ENCODE results near the gene SIX3. TPM values are rescaled to one million over a fixed set of nuclear protein-coding genes. Genes with fewer than 3 reads are reported as not detected.

The SIX3 gene
- total RNA-seq, 1 experiment from 2014 or later, result 1.4 TPM

- no peaks in the 10 kb centered on the region for H3K9me2 ChIP-seq (ENCODE audit: insufficient read depth)
- no TSS peak for BruUV-seq (replicated peaks)
- CTCF ChIA-PET, result no interaction called here
- no peak for TF ChIP-seq EZH2 (IDR thresholded peaks at IDR 0.05; ENCODE audit: low read depth)
- TF ChIP-seq CTCF (conservative IDR thresholded peaks at IDR 0.05), result no peak
- peaks cover 3% of the 10 kb centered on the region; the same call in 1 of the 2 replicates for H3F3A ChIP-seq (ENCODE audit: insufficient read depth, low read depth)
- no peaks in the 10 kb centered on the region for H3K79me2 ChIP-seq (ENCODE audit: low read depth)
- H3K27me3 ChIP-seq (ENCODE audit: insufficient read depth, low read depth), result no peaks in the 10 kb centered on the region
- H3K27ac ChIP-seq, result no peak overlapping the region
- 0 out of 2 replicates have a peak, but pooled peaks cover 4% of the 10 kb centered on the region for H3K4me1 ChIP-seq (replicated peaks; ENCODE audit: insufficient read depth)
- no peak for DNase-seq
- H4K20me1 ChIP-seq (ENCODE audit: insufficient read depth), result no peaks in the 10 kb centered on the region
- H3K4me2 ChIP-seq, result no peak overlapping the region
- H3K9me3 ChIP-seq (ENCODE audit: insufficient read depth, low read depth), result 0 out of 2 replicates have a peak, but pooled peaks cover 4% of the 10 kb centered on the region
- no peak overlapping the region for H3K4me3 ChIP-seq
- intact Hi-C loops (cut with micrococcal nuclease; ENCODE audit: unreplicated experiment), result no loop called here
- no peak overlapping the region for H2AFZ ChIP-seq
- H3K36me3 ChIP-seq (ENCODE audit: low read depth), result 0 out of 2 replicates have a peak, but pooled peaks cover 12% of the 10 kb centered on the region
- POLR2A ChIA-PET (ENCODE audit: unreplicated experiment), result no interaction called here
Measured at GRCh38 chr2:44925561-44926136, 15.9 kb upstream of the SIX3 start.

GRCh38 chr2:44926957-44927356 is 14.5 kb upstream of the SIX3 start:
- no peak for TF ChIP-seq CTCF (conservative IDR thresholded peaks at IDR 0.05)
- TF ChIP-seq EZH2 (IDR thresholded peaks at IDR 0.05; ENCODE audit: low read depth), result no peak
- Histone ChIP-seq H4K20me1 (ENCODE audit: insufficient read depth) (no peaks in the 10 kb centered on the region), H3K9me3 (ENCODE audit: insufficient read depth, low read depth) (0 out of 2 replicates have a peak, but pooled peaks cover 4% of the 10 kb centered on the region), H3K79me2 (ENCODE audit: low read depth) (no peaks in the 10 kb centered on the region), H2AFZ (no peak overlapping the region), H3K4me3 (no peak overlapping the region), H3K4me2 (no peak overlapping the region), H3K9me2 (ENCODE audit: insufficient read depth) (no peaks in the 10 kb centered on the region), H3K27ac (no peak overlapping the region), H3F3A (ENCODE audit: insufficient read depth, low read depth) (peaks cover 13% of the 10 kb centered on the region), H3K4me1 (replicated peaks; ENCODE audit: insufficient read depth) (0 out of 2 replicates have a peak, but pooled peaks cover 4% of the 10 kb centered on the region), H3K27me3 (ENCODE audit: insufficient read depth, low read depth) (no peaks in the 10 kb centered on the region), H3K36me3 (ENCODE audit: low read depth) (0 out of 2 replicates have a peak, but pooled peaks cover 12% of the 10 kb centered on the region)
- intact Hi-C loops (cut with micrococcal nuclease; ENCODE audit: unreplicated experiment), result no loop called here
- BruUV-seq (replicated peaks), result no TSS peak
- ChIA-PET POLR2A (ENCODE audit: unreplicated experiment) (interaction anchor here (0.7 kb wide), 1 partner anchor 11 kb away, joined by 10 read pairs; no protein-coding TSS in a partner anchor), CTCF (no interaction called here)
- DNase-seq, result no peak

GRCh38 chr2:44927985-44928482 is 13.5 kb upstream of the SIX3 start:
- DNase-seq, result no peak
- 0 out of 2 replicates have a peak, but pooled peaks cover 7% of the 10 kb centered on the region for H3K36me3 ChIP-seq (ENCODE audit: low read depth)
- H3K4me1 ChIP-seq (replicated peaks; ENCODE audit: insufficient read depth), result 0 out of 2 replicates have a peak, but pooled peaks cover under 1% of the 10 kb centered on the region
- H3K79me2 ChIP-seq (ENCODE audit: low read depth), result no peaks in the 10 kb centered on the region
- H4K20me1 ChIP-seq (ENCODE audit: insufficient read depth), result no peaks in the 10 kb centered on the region
- peaks cover 16% of the 10 kb centered on the region for H3F3A ChIP-seq (ENCODE audit: insufficient read depth, low read depth)
- ChIA-PET POLR2A (ENCODE audit: unreplicated experiment) (no interaction called here), CTCF (no interaction called here)
- H3K9me3 ChIP-seq (ENCODE audit: insufficient read depth, low read depth), result 0 out of 2 replicates have a peak, but pooled peaks cover under 1% of the 10 kb centered on the region
- intact Hi-C loops (cut with micrococcal nuclease; ENCODE audit: unreplicated experiment), result no loop called here
- TF ChIP-seq EZH2 (IDR thresholded peaks at IDR 0.05; ENCODE audit: low read depth) (no peak), CTCF (conservative IDR thresholded peaks at IDR 0.05) (no peak)
- no TSS peak for BruUV-seq (replicated peaks)
- H3K4me2 ChIP-seq, result no peak overlapping the region
- no peak overlapping the region for H3K27ac ChIP-seq
- no peak overlapping the region for H2AFZ ChIP-seq
- H3K27me3 ChIP-seq (ENCODE audit: insufficient read depth, low read depth), result no peaks in the 10 kb centered on the region
- H3K4me3 ChIP-seq, result no peak overlapping the region
- no peaks in the 10 kb centered on the region for H3K9me2 ChIP-seq (ENCODE audit: insufficient read depth)

All from PC-9 (cell line).